ENCODE measurements around the gene SLC35A5.
"Not testable (repeated sequence)": the region's sequence is repeated elsewhere in the genome, so short reads cannot be mapped to it uniquely, and the experiment has no call there.

SLC35A5 gene, protein sequence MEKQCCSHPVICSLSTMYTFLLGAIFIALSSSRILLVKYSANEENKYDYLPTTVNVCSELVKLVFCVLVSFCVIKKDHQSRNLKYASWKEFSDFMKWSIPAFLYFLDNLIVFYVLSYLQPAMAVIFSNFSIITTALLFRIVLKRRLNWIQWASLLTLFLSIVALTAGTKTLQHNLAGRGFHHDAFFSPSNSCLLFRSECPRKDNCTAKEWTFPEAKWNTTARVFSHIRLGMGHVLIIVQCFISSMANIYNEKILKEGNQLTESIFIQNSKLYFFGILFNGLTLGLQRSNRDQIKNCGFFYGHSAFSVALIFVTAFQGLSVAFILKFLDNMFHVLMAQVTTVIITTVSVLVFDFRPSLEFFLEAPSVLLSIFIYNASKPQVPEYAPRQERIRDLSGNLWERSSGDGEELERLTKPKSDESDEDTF

GRCh38 chr3:112561734-112562529 is at the start of gene SLC35A5, which contains the start of gene ATG3:
Gene SLC35A5 (plus strand): TSS chr3:112562045. CDS start chr3:112563404, 1,359 bp downstream.
Gene ATG3 (minus strand): TSS chr3:112561962. CDS start chr3:112561528, 434 bp downstream.
- DNase-seq (ENCODE audit: low read depth): peak; percentile 94

GRCh38 chr3:112512320-112512719 is 49.5 kb upstream of the SLC35A5 start:
- no peak for DNase-seq (ENCODE audit: low read depth)

DNA sequence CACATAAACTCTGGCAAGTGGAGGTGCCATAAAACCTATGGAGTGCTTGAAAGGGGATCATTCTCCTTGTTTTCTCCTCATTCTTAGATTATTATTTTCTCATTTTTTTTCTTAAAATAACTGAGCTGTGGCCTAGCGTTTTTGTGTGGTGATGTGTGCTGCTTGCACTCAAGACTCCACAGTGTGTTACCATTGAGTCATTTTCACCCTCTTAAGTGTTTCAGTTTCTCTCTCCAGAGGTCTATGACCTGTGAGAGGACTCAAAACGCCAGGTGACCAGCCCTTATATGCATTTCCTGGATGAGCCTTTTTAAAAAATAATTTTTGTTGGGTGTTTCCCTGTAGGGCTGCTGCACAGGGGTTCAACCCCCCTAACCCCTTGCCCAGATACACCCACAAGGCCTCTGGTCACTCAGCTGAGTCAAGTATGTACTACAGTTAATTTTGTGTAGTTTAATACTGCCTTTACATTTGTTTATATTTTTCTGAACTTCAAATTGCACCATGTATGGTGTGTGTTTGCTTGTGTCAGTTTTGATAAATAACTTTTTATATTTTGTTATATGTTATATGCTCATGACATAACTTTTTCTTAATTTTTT is 47.2 kb upstream of the SLC35A5 start:
- no peak for DNase-seq (ENCODE audit: low read depth)

DNA sequence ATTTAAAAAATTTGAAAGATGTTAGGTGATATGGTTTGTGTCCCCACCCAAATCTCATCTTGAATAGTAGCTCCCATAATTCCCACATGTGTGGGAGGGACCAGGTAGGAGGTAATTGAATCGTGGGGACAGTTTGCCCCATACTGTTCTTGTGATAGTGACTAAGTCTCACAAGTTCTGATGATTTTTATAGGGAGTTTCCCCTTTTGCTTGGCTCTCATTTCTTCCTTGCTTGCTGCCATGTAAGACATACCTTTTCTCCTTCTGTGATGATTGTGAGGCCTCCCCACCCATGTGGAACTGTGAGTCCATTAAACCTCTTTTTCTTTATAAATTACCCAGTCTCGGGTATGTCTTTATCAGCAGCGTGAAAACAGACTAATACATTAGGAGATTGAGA is 42.9 kb upstream of the SLC35A5 start:
- not testable (repeated sequence) for DNase-seq (ENCODE audit: low read depth)

GRCh38 chr3:112519424-112520001 is 42.3 kb upstream of the SLC35A5 start:
- peak; percentile 54 for DNase-seq (ENCODE audit: low read depth)

DNA sequence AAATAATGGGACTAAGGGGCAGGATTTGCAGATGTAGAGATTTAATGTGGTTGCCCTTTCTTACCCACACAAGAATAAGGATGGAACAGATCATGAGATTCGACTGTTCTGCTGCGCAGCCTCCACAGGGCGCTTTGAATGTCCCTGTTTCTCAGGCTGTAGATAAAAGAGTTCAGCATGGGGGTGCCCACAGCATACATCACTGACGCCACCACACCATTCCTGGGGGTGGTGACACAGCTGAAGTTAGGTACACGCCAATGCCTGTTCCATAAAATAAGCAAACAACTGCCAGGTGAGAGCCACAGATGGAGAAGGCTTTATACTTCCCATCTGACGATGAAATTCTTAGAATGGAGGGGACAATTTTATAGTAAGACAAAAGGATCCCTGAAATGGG is 37.7 kb upstream of the SLC35A5 start:
- DNase-seq (ENCODE audit: low read depth): not testable (repeated sequence)

- DNase-seq (ENCODE audit: low read depth): no peak
These were observed 31.3 kb upstream of the SLC35A5 start for GRCh38 chr3:112530573-112530972.

DNA sequence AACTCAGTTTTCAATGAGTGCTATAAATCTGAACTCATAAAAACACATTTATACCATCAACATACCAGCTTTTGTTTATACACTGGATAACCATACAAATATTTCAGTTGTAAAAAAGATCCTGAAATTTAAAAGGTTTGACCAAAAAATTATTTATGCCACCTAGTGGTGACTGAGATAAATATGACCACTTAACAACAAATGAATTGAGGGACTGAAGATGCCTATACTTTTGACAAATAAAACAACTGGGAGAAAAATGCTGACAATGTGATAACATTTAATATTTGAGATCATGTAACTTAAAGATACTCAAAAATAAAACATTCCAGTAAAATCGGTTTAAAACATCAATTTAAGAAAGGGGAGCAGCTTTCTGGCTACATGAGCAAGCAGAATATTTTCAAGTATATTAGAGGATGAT is 30.5 kb upstream of the SLC35A5 start:
- DNase-seq (ENCODE audit: low read depth): no peak

- no peak for DNase-seq (ENCODE audit: low read depth)
These were observed 21.8 kb upstream of the SLC35A5 start for GRCh38 chr3:112539825-112540650.

DNA sequence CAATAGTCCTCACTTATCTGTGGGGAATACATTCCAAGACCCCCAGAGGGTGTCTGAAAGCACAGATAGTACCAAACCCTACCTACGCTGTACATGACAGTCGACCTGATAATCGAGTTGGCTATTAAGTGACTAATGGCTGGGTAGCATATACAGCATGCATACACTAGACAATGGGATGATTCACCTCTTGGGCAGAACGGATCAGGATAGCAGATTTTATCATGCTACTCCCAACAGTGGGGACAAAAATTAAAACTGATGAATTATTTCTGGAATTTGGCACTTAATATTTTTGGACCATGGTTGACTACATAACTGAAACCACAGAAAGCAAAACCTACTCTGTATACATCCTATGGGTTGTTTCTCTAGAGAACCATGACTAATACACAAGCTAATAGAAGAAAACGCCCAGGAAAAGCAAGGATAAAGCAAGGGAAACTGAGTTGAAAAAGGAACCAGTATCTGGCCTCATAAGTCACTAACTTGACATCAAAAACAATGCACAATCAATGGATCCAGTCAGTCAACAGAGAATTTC is 15.6 kb upstream of the SLC35A5 start:
- no peak for DNase-seq (ENCODE audit: low read depth)

DNA sequence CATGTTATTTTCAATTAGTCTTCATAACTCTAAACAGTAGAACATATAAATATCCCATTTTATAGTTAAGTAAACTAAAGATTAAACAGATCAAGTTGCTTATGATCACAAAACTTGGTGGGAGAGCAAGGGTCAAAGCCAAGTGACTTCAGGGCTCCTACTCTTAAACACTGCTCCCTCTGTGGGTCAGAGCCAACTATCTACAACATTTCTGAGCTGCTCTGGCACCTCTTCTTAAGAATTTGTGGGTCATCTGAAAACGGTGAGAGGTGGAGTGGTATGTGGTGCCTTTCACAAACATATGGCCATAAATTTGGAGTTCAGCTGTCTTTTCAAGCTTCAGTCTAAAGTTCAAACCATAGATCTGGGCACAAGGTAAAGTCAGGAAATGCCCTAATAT is 11.0 kb upstream of the SLC35A5 start:
- DNase-seq (ENCODE audit: low read depth): no peak

GRCh38 chr3:112555535-112556170 is 6.2 kb upstream of the SLC35A5 start:
- DNase-seq (ENCODE audit: low read depth): no peak

DNA sequence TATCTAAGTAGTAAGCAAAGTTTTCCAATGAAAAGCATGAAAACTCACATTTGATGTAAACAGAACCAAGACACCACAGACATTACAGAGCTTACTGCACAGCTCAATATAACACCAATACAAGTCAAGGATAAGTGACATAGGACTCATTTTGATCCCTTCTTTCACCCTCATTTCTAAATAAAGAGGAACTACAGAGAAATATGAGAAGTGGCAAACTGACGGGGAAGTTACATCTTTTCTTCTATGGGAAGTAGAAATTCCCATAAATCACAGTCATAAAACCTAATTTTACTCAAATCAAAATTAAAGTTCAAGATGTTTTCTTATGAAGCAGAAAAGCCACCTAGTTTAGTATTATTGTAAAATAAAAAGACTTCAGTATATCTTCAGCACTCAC is 3.9 kb upstream of the SLC35A5 start:
- DNase-seq (ENCODE audit: low read depth): no peak

GRCh38 chr3:112560307-112560706 is 1.5 kb upstream of the SLC35A5 start:
- no peak for DNase-seq (ENCODE audit: low read depth)

DNA sequence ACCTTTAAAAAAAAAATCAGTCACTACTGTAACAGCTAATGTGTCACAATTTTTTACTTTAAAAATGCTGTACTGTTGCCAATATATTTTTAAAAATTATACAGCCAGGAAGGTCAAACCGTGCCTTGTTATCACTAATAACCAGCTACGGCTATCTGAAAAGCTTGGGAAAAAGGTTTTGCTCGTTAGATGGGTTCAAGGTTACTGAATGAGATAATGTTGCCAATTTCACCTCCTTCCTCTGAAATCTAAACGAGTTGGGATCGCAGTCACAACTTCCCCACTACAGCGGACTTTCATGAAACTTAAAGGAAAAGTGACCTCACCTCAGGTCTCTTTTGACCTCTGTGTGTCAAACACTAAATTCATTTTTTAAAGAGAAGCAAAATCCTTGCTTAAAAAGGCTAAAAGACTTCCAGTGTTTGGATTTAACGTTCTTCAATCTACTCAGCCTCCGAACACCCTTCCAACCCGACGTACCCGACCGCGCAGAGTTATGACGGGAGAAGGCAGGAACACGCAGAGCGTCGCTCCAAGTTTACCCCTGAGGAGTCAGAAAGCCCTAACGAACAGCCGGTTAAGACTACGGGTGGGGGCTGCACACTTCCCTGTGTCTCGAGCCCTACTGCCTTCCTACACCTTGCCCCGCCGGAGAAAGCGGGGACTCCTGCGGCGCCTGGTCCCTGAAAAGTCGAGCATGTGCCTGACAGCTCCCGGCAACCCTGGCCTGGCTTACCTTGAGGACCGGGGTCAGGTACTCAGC is 943 bp upstream of the SLC35A5 start:
- peak; percentile 54 for DNase-seq (ENCODE audit: low read depth)

- DNase-seq (ENCODE audit: low read depth): no peak
These were observed 436 bp upstream of the SLC35A5 start for GRCh38 chr3:112561484-112561733.

DNA sequence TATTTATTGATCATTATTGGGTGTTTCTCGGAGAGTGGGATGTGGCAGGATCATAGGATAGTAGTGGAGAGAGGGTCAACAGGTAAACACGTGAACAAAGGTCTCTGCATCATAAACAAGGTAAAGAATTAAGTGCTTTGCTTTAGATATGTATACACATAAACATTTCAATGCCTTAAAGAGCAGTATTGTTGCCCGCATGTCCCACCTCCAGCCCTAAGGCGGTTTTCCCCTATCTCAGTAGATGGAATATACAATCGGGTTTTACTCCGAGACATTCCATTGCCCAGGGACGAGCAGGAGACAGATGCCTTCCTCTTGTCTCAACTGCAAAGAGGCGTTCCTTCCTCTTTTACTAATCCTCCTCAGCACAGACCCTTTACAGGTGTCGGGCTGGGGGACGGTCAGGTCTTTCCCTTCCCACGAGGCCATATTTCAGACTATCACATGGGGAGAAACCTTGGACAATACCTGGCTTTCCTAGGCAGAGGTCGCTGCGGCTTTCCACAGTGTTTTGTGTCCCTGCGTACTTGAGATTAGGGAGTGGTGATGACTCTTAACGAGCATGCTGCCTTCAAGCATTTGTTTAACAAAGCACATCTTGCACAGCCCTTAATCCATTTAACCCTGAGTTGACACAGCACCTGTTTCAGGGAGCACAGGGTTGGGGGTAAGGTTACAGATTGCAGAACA is 2.5 kb downstream of the SLC35A5 start:
- not testable (repeated sequence) for DNase-seq (ENCODE audit: low read depth)

DNA sequence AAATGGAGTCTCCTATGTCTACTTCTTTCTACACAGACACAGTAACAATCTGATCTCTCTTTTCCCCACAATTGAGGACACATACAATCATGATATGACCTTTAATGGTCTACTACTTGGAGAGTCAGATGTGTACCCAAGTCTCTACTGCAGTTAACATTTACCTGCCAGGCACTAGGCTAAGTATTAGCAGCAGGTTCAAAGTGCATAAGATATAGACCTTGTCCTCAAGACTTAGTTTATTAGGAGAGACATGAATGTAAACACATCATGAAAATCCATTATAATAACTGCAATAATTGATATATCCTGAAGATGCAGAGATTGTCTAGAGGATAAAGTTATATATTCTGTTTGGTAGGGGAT is 3.1 kb downstream of the SLC35A5 start:
- DNase-seq (ENCODE audit: low read depth): no peak

- no peak for DNase-seq (ENCODE audit: low read depth)
These were observed 6.8 kb downstream of the SLC35A5 start for GRCh38 chr3:112568642-112569041.

GRCh38 chr3:112569265-112569664 is 7.4 kb downstream of the SLC35A5 start:
- DNase-seq (ENCODE audit: low read depth): no peak

Measured in non-pigmented ciliary epithelial cell (primary cell).